HepG2 (cell line): ENCODE measurements around the gene NSMCE3. TPM values are rescaled to one million over a fixed set of nuclear protein-coding genes. Genes with fewer than 3 reads are reported as not detected.

ENCODE experiments used
- ATAC-seq: fragments of 200-7000 bp; cut with Tn5 transposase; 3 replicates; pipeline ENCODE4 v1.9.1; 2020; ENCODE audit warnings: mild to moderate bottlenecking, moderate library complexity
- BruUV-seq: library from RNA; stranded (reverse); fragments of 400-500 nt; replicated peaks from 2 replicates; lab custom pipeline; 2021; lab: Mats Ljungman, UMichigan
- CTCF ChIA-PET: fragments of 300-600 bp; formaldehyde crosslinking; extraction: SDS; loops from one replicate; lab custom pipeline; 2021; ENCODE audit warnings: low total read pairs, inconsistent platforms, low intra/inter-chr PET ratio; lab: Yijun Ruan, JAX
- POLR2A ChIA-PET: fragments of 350-600 bp; sonication (Branson Sonifier 250); formaldehyde crosslinking; loops from one replicate; lab custom pipeline; 2020; ENCODE audit warnings: antibody characterized with exemption, inconsistent platforms; lab: Yijun Ruan, JAX
- DNase-seq: peaks from one replicate; pipeline ENCODE4 v3.0.0-alpha.2; 2015; ENCODE audit warnings: low spot score
- FAIRE-seq: peaks from 3 replicates; lab custom pipeline; 2011; peaks lifted over from hg19 to GRCh38; lab: Jason Lieb, UNC
- H2AFZ ChIP-seq: one replicate; pipeline ENCODE4 v1.6.1; 2011; ENCODE audit warnings: low read length, inconsistent platforms
- H3K27ac ChIP-seq: fragments of 300-600 bp; 3 replicates; pipeline ENCODE4 v1.8.0; 2011; ENCODE audit warnings: mixed run types, mild to moderate bottlenecking, mixed read lengths, low read length, inconsistent platforms; ENCODE audit not compliant: insufficient read depth; ENCODE audit errors: extremely low read length
- H3K27me3 ChIP-seq, 2 experiments: fragments of 200-600 bp in 1 of 2; 2 replicates in 1 of 2; 3 replicates in 1 of 2; pipeline versions ENCODE4 v1.6.0 to v1.8.0; 2011; ENCODE audit warnings: low read length in 2 of 2, mild to moderate bottlenecking in 2 of 2, moderate library complexity in 2 of 2, inconsistent platforms in 1 of 2; ENCODE audit not compliant: insufficient read depth in 2 of 2, control insufficient read depth in 1 of 2
- H3K36me3 ChIP-seq, 2 experiments: fragments of 200-600 bp in 1 of 2; replicated peaks in 1 of 2; 2 replicates in 1 of 2; 3 replicates in 1 of 2; pipeline versions ENCODE4 v1.5.1 to v1.8.0; 2011; ENCODE audit warnings: low read length in 2 of 2, inconsistent platforms in 1 of 2; ENCODE audit not compliant: insufficient read depth in 2 of 2, control insufficient read depth in 1 of 2
- H3K4me1 ChIP-seq: 2 replicates; pipeline ENCODE4 v1.5.1; 2012; ENCODE audit warnings: low read length, inconsistent platforms; ENCODE audit not compliant: insufficient read depth
- H3K4me2 ChIP-seq: 2 replicates; pipeline ENCODE4 v1.6.0; 2011; ENCODE audit warnings: low read depth, low read length, inconsistent platforms
- H3K4me3 ChIP-seq, 3 experiments: fragments of 200-600 bp in 1 of 3; sonication (generic), shearing (Covaris generic) in 1 of 3; replicated peaks in 1 of 3; 2 replicates each; pipeline ENCODE4 v1.5.1; 2011 to 2016; ENCODE audit warnings: low read length in 3 of 3, inconsistent platforms in 2 of 3, low read depth in 2 of 3, mild to moderate bottlenecking in 2 of 3, control low read depth in 1 of 3, mixed read lengths in 1 of 3; ENCODE audit not compliant: insufficient read depth in 1 of 3
- H3K79me2 ChIP-seq: one replicate; pipeline ENCODE4 v1.6.1; 2011; ENCODE audit warnings: low read length, inconsistent platforms; ENCODE audit not compliant: insufficient read depth
- H3K9ac ChIP-seq: 2 replicates; pipeline ENCODE4 v1.6.0; 2011; ENCODE audit warnings: mild to moderate bottlenecking, low read depth, low read length, inconsistent platforms; ENCODE audit not compliant: insufficient read depth
- H3K9me3 ChIP-seq: 2 replicates; pipeline ENCODE4 v1.5.1; 2012; ENCODE audit warnings: mild to moderate bottlenecking, low read length
- H4K20me1 ChIP-seq: 2 replicates; pipeline ENCODE4 v1.6.0; 2011; ENCODE audit warnings: inconsistent platforms, mild to moderate bottlenecking, low read length, moderate library complexity; ENCODE audit not compliant: insufficient read depth
- ATF7-NPFF ChIP-seq: sonication (generic); formaldehyde crosslinking; IDR thresholded peaks from 2 replicates; pipeline ENCODE4 v1.8.1; 2023; ENCODE audit warnings: mild to moderate bottlenecking, low read depth, missing genetic modification reagents, moderate library complexity
- FOXC1 ChIP-seq: sonication (generic); formaldehyde crosslinking; IDR thresholded peaks from 2 replicates; pipeline ENCODE4 v1.8.0; 2022; ENCODE audit warnings: mild to moderate bottlenecking, missing genetic modification reagents, borderline replicate concordance
- HMGA1 ChIP-seq: sonication (generic); formaldehyde crosslinking; conservative IDR thresholded peaks from 2 replicates; pipeline ENCODE4 v1.4.0; 2020; ENCODE audit warnings: missing genetic modification reagents
- HNRNPUL1 ChIP-seq: fragments of 200-400 bp; formaldehyde crosslinking; IDR thresholded peaks from 2 replicates; pipeline ENCODE4 v1.6.1; 2017; ENCODE audit warnings: low read depth, mild to moderate bottlenecking, low read length, moderate library complexity
- KLF12 ChIP-seq: sonication (generic); formaldehyde crosslinking; IDR thresholded peaks from 2 replicates; pipeline ENCODE4 v1.4.0; 2020; ENCODE audit warnings: missing genetic modification reagents, borderline replicate concordance
- NR2F1 ChIP-seq, 2 experiments: fragments of 450-650 bp in 1 of 2; formaldehyde crosslinking in 1 of 2; IDR thresholded peaks; 2 replicates each; pipeline versions ENCODE4 v1.5.0 to v1.6.1; 2016 to 2020; ENCODE audit warnings: mild to moderate bottlenecking in 1 of 2, missing compliant biosample characterization in 1 of 2, missing genetic modification reagents in 1 of 2, moderate library complexity in 1 of 2
- NRL ChIP-seq: sonication (generic); formaldehyde crosslinking; IDR thresholded peaks from 2 replicates; pipeline ENCODE4 v1.5.0; 2020; ENCODE audit warnings: missing genetic modification reagents, mild to moderate bottlenecking, moderate library complexity, borderline replicate concordance
- REST ChIP-seq, 2 experiments: IDR thresholded peaks; 2 replicates each; pipeline ENCODE4 v1.6.1; 2011 to 2012; ENCODE audit warnings: low read length in 2 of 2, borderline replicate concordance in 1 of 2, low read depth in 1 of 2, mild to moderate bottlenecking in 1 of 2, moderate library complexity in 1 of 2
- RFX3 ChIP-seq: IDR thresholded peaks from 2 replicates; pipeline ENCODE4 v1.6.1; 2016; ENCODE audit warnings: missing biosample characterization, missing genetic modification reagents
- RNF2 ChIP-seq: fragments of 450-650 bp; conservative IDR thresholded peaks from 2 replicates; pipeline ENCODE4 v1.6.1; 2016; ENCODE audit warnings: low read depth
- ZNF205 ChIP-seq: IDR thresholded peaks from 2 replicates; pipeline ENCODE4 v1.6.1; 2018; ENCODE audit warnings: missing biosample characterization, missing genetic modification reagents
- ZNF556 ChIP-seq: sonication (generic); formaldehyde crosslinking; IDR thresholded peaks from 2 replicates; pipeline ENCODE4 v1.4.0; 2020; ENCODE audit warnings: mild to moderate bottlenecking, missing genetic modification reagents, borderline replicate concordance
- ZNF772 ChIP-seq: sonication (generic); formaldehyde crosslinking; IDR thresholded peaks from 2 replicates; pipeline ENCODE4 v1.5.0; 2020; ENCODE audit warnings: mild to moderate bottlenecking, missing genetic modification reagents
- in situ Hi-C: cut with HindIII; loops from 2 replicates; pipeline ENCODE4 v1.10.0; 2017; ENCODE audit warnings: low pct_unique_long_range_greater_than_20kb; ENCODE audit not compliant: extremely low pct_ligation_motif_present
- intact Hi-C: fragments of 100-400 bp; cut with micrococcal nuclease; formaldehyde crosslinking; loops from one replicate; pipeline ENCODE4 v1.10.0; 2022; ENCODE audit not compliant: unreplicated experiment
- polyA plus RNA-seq, 8 experiments: library from polyadenylated mRNA; depleted of rRNA in 3 of 8; stranded (reverse) in 7 of 8; unstranded in 1 of 8; fragments of >200 nt; fragmentation: Illumina TruSeq in 4 of 8; extraction: Trizol in 4 of 8; gene quantifications; 2 replicates each; pipeline versions ENCODE4 v1.2.1 to v1.2.3, GENCODE V29; 2011 to 2016; ENCODE audit warnings: low read depth in 4 of 8, missing spikeins in 1 of 8, mixed read lengths in 1 of 8; ENCODE audit not compliant: insufficient read depth in 1 of 8
- total RNA-seq, 5 experiments: library from RNA; depleted of rRNA; stranded (reverse); fragments of >200 nt; fragmentation: Illumina TruSeq; extraction: Trizol; gene quantifications; 2 replicates each; pipeline ENCODE4 v1.2.3, GENCODE V29; 2016; ENCODE audit warnings: low read depth in 1 of 5
- TF ChIP-seq, protein P1 (sequence below): sonication (generic); formaldehyde crosslinking; IDR thresholded peaks from 2 replicates; pipeline ENCODE4 v1.8.1; 2023; ENCODE audit warnings: missing genetic modification reagents, mild to moderate bottlenecking, borderline replicate concordance
- TF ChIP-seq, protein P2 (sequence below): sonication (generic); formaldehyde crosslinking; IDR thresholded peaks from 2 replicates; pipeline ENCODE4 v1.4.0; 2020; ENCODE audit warnings: low read depth, mild to moderate bottlenecking, missing genetic modification reagents
- TF ChIP-seq, protein P3 (sequence below): sonication (generic); formaldehyde crosslinking; IDR thresholded peaks from 2 replicates; pipeline ENCODE4 v1.4.0; 2020; ENCODE audit warnings: missing genetic modification reagents
- TF ChIP-seq, protein P4 (sequence below): IDR thresholded peaks from 2 replicates; pipeline ENCODE4 v1.6.1; 2016; ENCODE audit warnings: control low read depth

The NSMCE3 gene
- total and polyA plus RNA-seq, 2 of the 13 experiments (the other 11 are each of a cell fraction or from before 2014, with no cell fraction given), result 3.0 to 3.7 TPM

GRCh38 chr15:29311696-29312095, 42.1 kb upstream of the NSMCE3 start:
- Histone ChIP-seq H3K4me3 (no peak overlapping the region), H2AFZ (no peak overlapping the region), H3K36me3 (no peaks in the 10 kb centered on the region), H3K4me1 (no peaks in the 10 kb centered on the region), H4K20me1 (no peaks in the 10 kb centered on the region), H3K79me2 (no peaks in the 10 kb centered on the region), H3K27me3 (peaks cover 0 to 13% of the 10 kb centered on the region in 2 experiments; a peak in 1 of 5 replicates), H3K4me2 (no peak overlapping the region), H3K9ac (no peak overlapping the region), H3K9me3 (no peaks in the 10 kb centered on the region), H3K27ac (no peak overlapping the region)
- intact Hi-C loops, result no loop called here
- TF ChIP-seq, protein P1, sequence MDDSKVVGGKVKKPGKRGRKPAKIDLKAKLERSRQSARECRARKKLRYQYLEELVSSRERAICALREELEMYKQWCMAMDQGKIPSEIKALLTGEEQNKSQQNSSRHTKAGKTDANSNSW, result no peak
- TF ChIP-seq REST (IDR thresholded peaks at IDR 0.05; ENCODE audit: borderline replicate concordance in 1 of 2, low read depth in 1 of 2, low read length in 2 of 2) (no peak), HMGA1 (CRISPR knock-in tag) (no peak), FOXC1 (CRISPR knock-in tag) (no peak), NR2F1 (CRISPR knock-in tag; IDR thresholded peaks at IDR 0.05) (no peak), RNF2 (no peak), NRL (no peak), KLF12 (CRISPR knock-in tag) (no peak), ATF7-NPFF (CRISPR knock-in tag) (no peak), ZNF205 (no peak), RFX3 (no peak), ZNF556 (no peak), ZNF772 (CRISPR knock-in tag) (no peak), HNRNPUL1 (no peak)
- TF ChIP-seq, protein P2, sequence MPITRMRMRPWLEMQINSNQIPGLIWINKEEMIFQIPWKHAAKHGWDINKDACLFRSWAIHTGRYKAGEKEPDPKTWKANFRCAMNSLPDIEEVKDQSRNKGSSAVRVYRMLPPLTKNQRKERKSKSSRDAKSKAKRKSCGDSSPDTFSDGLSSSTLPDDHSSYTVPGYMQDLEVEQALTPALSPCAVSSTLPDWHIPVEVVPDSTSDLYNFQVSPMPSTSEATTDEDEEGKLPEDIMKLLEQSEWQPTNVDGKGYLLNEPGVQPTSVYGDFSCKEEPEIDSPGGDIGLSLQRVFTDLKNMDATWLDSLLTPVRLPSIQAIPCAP (CRISPR knock-in tag), result no peak
- TF ChIP-seq, protein P3, sequence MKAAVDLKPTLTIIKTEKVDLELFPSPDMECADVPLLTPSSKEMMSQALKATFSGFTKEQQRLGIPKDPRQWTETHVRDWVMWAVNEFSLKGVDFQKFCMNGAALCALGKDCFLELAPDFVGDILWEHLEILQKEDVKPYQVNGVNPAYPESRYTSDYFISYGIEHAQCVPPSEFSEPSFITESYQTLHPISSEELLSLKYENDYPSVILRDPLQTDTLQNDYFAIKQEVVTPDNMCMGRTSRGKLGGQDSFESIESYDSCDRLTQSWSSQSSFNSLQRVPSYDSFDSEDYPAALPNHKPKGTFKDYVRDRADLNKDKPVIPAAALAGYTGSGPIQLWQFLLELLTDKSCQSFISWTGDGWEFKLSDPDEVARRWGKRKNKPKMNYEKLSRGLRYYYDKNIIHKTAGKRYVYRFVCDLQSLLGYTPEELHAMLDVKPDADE (CRISPR knock-in tag), result no peak
- TF ChIP-seq, protein P4, sequence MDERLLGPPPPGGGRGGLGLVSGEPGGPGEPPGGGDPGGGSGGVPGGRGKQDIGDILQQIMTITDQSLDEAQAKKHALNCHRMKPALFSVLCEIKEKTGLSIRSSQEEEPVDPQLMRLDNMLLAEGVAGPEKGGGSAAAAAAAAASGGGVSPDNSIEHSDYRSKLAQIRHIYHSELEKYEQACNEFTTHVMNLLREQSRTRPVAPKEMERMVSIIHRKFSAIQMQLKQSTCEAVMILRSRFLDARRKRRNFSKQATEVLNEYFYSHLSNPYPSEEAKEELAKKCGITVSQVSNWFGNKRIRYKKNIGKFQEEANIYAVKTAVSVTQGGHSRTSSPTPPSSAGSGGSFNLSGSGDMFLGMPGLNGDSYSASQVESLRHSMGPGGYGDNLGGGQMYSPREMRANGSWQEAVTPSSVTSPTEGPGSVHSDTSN (CRISPR knock-in tag), result no peak
- in situ Hi-C loops, result no loop called here
- BruUV-seq, result no TSS peak
- CTCF ChIA-PET, result no interaction called here
- ATAC-seq (no peak), FAIRE-seq (no peak), DNase-seq (no peak)
- POLR2A ChIA-PET, result no interaction called here
